Hepatocyte (in vitro differentiated cells): ENCODE results near the gene INTS6.

Source experiments
- CTCF ChIP-seq: fragments of 200-600 bp; sonication (generic); IDR thresholded peaks from 2 replicates; pipeline ENCODE4 v1.5.1; 2016; ENCODE audit warnings: antibody characterized with exemption, mild to moderate bottlenecking; ENCODE audit not compliant: poor library complexity
- EZH2 ChIP-seq: fragments of 200-600 bp; sonication (generic); IDR thresholded peaks from 2 replicates; pipeline ENCODE4 v1.6.1; 2016; ENCODE audit warnings: antibody characterized with exemption, mild to moderate bottlenecking, borderline replicate concordance
- EZH2phosphoT487 ChIP-seq: fragments of 200-600 bp; sonication (generic); IDR thresholded peaks from one replicate; pipeline ENCODE4 v1.6.1; 2018; ENCODE audit warnings: antibody characterized with exemption, mild to moderate bottlenecking, low read depth, moderate library complexity; ENCODE audit not compliant: unreplicated experiment, severe bottlenecking

GRCh38 chr13:51336746-51337145 lies 116.1 kb downstream of the INTS6 start:
- TF ChIP-seq EZH2 (no peak), CTCF (no peak), EZH2phosphoT487 (no peak)
